ENCODE results near the gene PHLDA2. TPM values are rescaled to one million over a fixed set of nuclear protein-coding genes. Genes with fewer than 3 reads are reported as not detected.

The PHLDA2 gene
- total RNA-seq, 6 experiments from 2014 or later, result 102 to 149 (median 125) TPM

GRCh38 chr11:2951231-2952110 is 22.3 kb upstream of the PHLDA2 start:
- Mint-ChIP-seq H3K4me3 (peak overlapping the region; percentile 47), H3K27me3 (ENCODE audit: insufficient read depth) (peaks cover 2% of the 10 kb centered on the region; the same call in 1 of the 2 replicates), H3K27ac (peak overlapping the region; percentile 80), H3K9me3 (no peaks in the 10 kb centered on the region), H3K36me3 (ENCODE audit: low read depth) (peaks cover 54% of the 10 kb centered on the region), H3K4me1 (ENCODE audit: low read depth) (peaks cover 52% of the 10 kb centered on the region)
- peak; percentile 66 for DNase-seq
- no peak for TF ChIP-seq CTCF (IDR thresholded peaks at IDR 0.05)

- H3K36me3 Mint-ChIP-seq (ENCODE audit: low read depth), result peaks cover 49% of the 10 kb centered on the region
- H3K27ac Mint-ChIP-seq, result peak overlapping the region; percentile 80
- H3K4me1 Mint-ChIP-seq (ENCODE audit: low read depth), result peaks cover 58% of the 10 kb centered on the region
- peaks cover 2% of the 10 kb centered on the region; the same call in 1 of the 2 replicates for H3K27me3 Mint-ChIP-seq (ENCODE audit: insufficient read depth)
- no peak for DNase-seq
- H3K9me3 Mint-ChIP-seq, result no peaks in the 10 kb centered on the region
- TF ChIP-seq CTCF (IDR thresholded peaks at IDR 0.05), result no peak
- H3K4me3 Mint-ChIP-seq, result peak overlapping the region; percentile 47; the same call in 1 of the 2 replicates
These were observed 21.6 kb upstream of the PHLDA2 start for GRCh38 chr11:2950825-2951224.

GRCh38 chr11:2949920-2950319 is 20.7 kb upstream of the PHLDA2 start:
- no peak for TF ChIP-seq CTCF (IDR thresholded peaks at IDR 0.05)
- Mint-ChIP-seq H3K4me1 (ENCODE audit: low read depth) (peaks cover 67% of the 10 kb centered on the region), H3K36me3 (ENCODE audit: low read depth) (peaks cover 43% of the 10 kb centered on the region), H3K27me3 (ENCODE audit: insufficient read depth) (peaks cover 2% of the 10 kb centered on the region; the same call in 1 of the 2 replicates), H3K9me3 (no peaks in the 10 kb centered on the region), H3K27ac (peak overlapping the region; percentile 55; the same call in 1 of the 2 replicates), H3K4me3 (no peak overlapping the region)
- no peak for DNase-seq

- Mint-ChIP-seq H3K27me3 (ENCODE audit: insufficient read depth) (peaks cover 2% of the 10 kb centered on the region; the same call in 1 of the 2 replicates), H3K4me3 (no peak overlapping the region), H3K9me3 (no peaks in the 10 kb centered on the region), H3K36me3 (ENCODE audit: low read depth) (peaks cover 37% of the 10 kb centered on the region), H3K27ac (0 out of 2 replicates have a peak overlapping the region, but pooled peaks have one; percentile 18), H3K4me1 (ENCODE audit: low read depth) (peaks cover 59% of the 10 kb centered on the region)
- no peak for DNase-seq
- no peak for TF ChIP-seq CTCF (IDR thresholded peaks at IDR 0.05)
These were observed 18.5 kb upstream of the PHLDA2 start for GRCh38 chr11:2947744-2948143.

GRCh38 chr11:2945757-2946287 is 16.6 kb upstream of the PHLDA2 start:
- Mint-ChIP-seq H3K9me3 (no peaks in the 10 kb centered on the region), H3K36me3 (ENCODE audit: low read depth) (peaks cover 27% of the 10 kb centered on the region), H3K4me1 (ENCODE audit: low read depth) (peaks cover 40% of the 10 kb centered on the region), H3K4me3 (peak overlapping the region; percentile 77), H3K27me3 (ENCODE audit: insufficient read depth) (no peaks in the 10 kb centered on the region; the same call in 1 of the 2 replicates), H3K27ac (peak overlapping the region; percentile 55)
- no peak for DNase-seq
- TF ChIP-seq CTCF (IDR thresholded peaks at IDR 0.05), result no peak

Data from HFFc6 (cell line).